PC-3 (cell line): ENCODE measurements around the gene AGAP5.

Experiments
- CTCF ChIP-seq: fragments of 300-600 bp; sonication (generic); conservative IDR thresholded peaks from 2 replicates; pipeline ENCODE4 v1.5.1; 2017; ENCODE audit warnings: antibody characterized with exemption, low read depth, mild to moderate bottlenecking, low read length
- EZH2phosphoT487 ChIP-seq: fragments of 300-600 bp; sonication (generic); IDR thresholded peaks from 2 replicates; pipeline ENCODE4 v1.6.1; 2018; ENCODE audit warnings: mild to moderate bottlenecking, antibody characterized with exemption, low read length, borderline replicate concordance

- no peak for TF ChIP-seq CTCF
- TF ChIP-seq EZH2phosphoT487 = no peak
Observed at GRCh38 chr10:73746721-73747120, 48.8 kb upstream of the AGAP5 start.
